GM12878 (cell line): ENCODE measurements around the gene BEGAIN. TPM values are rescaled to one million over a fixed set of nuclear protein-coding genes. Genes with fewer than 3 reads are reported as not detected.

ENCODE experiments used
- ATAC-seq: fragments of 200-7000 bp; cut with Tn5 transposase; 3 replicates; pipeline ENCODE4 v1.9.1; 2020; ENCODE audit warnings: mild to moderate bottlenecking, moderate library complexity
- BruUV-seq: library from RNA; stranded (reverse); fragments of 400-500 nt; replicated peaks from 2 replicates; lab custom pipeline; 2021; lab: Mats Ljungman, UMichigan
- CTCF ChIA-PET: fragments of 300-600 bp; sonication (Branson Sonifier 250); formaldehyde crosslinking; extraction: SDS; loops from one replicate; lab custom pipeline; 2021; ENCODE audit warnings: inconsistent platforms; lab: Yijun Ruan, JAX
- POLR2A ChIA-PET: fragments of 350-600 bp; formaldehyde crosslinking; extraction: SDS; loops from one replicate; lab custom pipeline; 2021; ENCODE audit warnings: inconsistent platforms; lab: Charles Lee
- RAD21 ChIA-PET: fragments of 300-600 bp; sonication (Branson Sonifier 250); formaldehyde crosslinking; loops from one replicate; lab custom pipeline; 2023; ENCODE audit warnings: antibody characterized with exemption; ENCODE audit not compliant: unreplicated experiment; lab: Charles Lee
- SMC1A ChIA-PET: fragments of 300-600 bp; sonication (Branson Sonifier 250); formaldehyde crosslinking; loops from one replicate; lab custom pipeline; 2023; ENCODE audit not compliant: unreplicated experiment, uncharacterized antibody; lab: Charles Lee
- DNase-seq: peaks from one replicate; pipeline ENCODE4 v3.0.0-alpha.2; 2011; ENCODE audit warnings: low read depth, low spot score
- FAIRE-seq: peaks from 3 replicates; lab custom pipeline; 2011; peaks lifted over from hg19 to GRCh38; lab: Jason Lieb, UNC
- H2AFZ ChIP-seq: 2 replicates; pipeline ENCODE4 v1.6.0; 2011; ENCODE audit warnings: low read depth, low read length, control low read depth; ENCODE audit not compliant: control insufficient read depth
- H3K27ac ChIP-seq: 2 replicates; pipeline ENCODE4 v1.5.1; 2011; ENCODE audit warnings: control low read depth; ENCODE audit not compliant: control insufficient read depth, insufficient read depth
- H3K27me3 ChIP-seq, 2 experiments: replicated peaks in 1 of 2; 2 replicates each; pipeline versions ENCODE4 v1.6.0 to v1.6.1; 2011; ENCODE audit warnings: low read length in 1 of 2; ENCODE audit not compliant: control insufficient read depth in 2 of 2, insufficient read depth in 2 of 2
- H3K36me3 ChIP-seq, 2 experiments: 2 replicates each; pipeline ENCODE4 v1.5.1; 2011; ENCODE audit warnings: low read length in 1 of 2; ENCODE audit not compliant: control insufficient read depth in 2 of 2, insufficient read depth in 2 of 2
- H3K4me1 ChIP-seq: 2 replicates; pipeline ENCODE4 v1.6.1; 2011; ENCODE audit warnings: mild to moderate bottlenecking, low read length, moderate library complexity, mixed read lengths; ENCODE audit not compliant: control insufficient read depth, insufficient read depth
- H3K4me2 ChIP-seq: 2 replicates; pipeline ENCODE4 v1.6.0; 2011; ENCODE audit warnings: control low read depth; ENCODE audit not compliant: control insufficient read depth, insufficient read depth
- H3K4me3 ChIP-seq: fragments of 200-600 bp; sonication (generic); 2 replicates; pipeline ENCODE4 v1.5.1; 2016
- H3K79me2 ChIP-seq: 2 replicates; pipeline ENCODE4 v1.6.0; 2011; ENCODE audit warnings: low read length; ENCODE audit not compliant: control insufficient read depth, insufficient read depth
- H3K9ac ChIP-seq: 2 replicates; pipeline ENCODE4 v1.8.0; 2011; ENCODE audit warnings: low read length, control low read depth, mixed read lengths; ENCODE audit not compliant: control insufficient read depth, insufficient read depth
- H3K9me3 ChIP-seq: replicated peaks from 3 replicates; pipeline ENCODE4 v1.5.1; 2011; ENCODE audit warnings: mild to moderate bottlenecking, low read length; ENCODE audit not compliant: control insufficient read depth, insufficient read depth
- H4K20me1 ChIP-seq: 2 replicates; pipeline ENCODE4 v1.6.0; 2011; ENCODE audit not compliant: control insufficient read depth, insufficient read depth
- ATF7 ChIP-seq: fragments of 450-650 bp; IDR thresholded peaks from 2 replicates; pipeline ENCODE4 v1.6.1; 2016; ENCODE audit warnings: low read depth, mild to moderate bottlenecking
- CEBPB ChIP-seq, 2 experiments: fragments of 150-350 bp in 1 of 2; IDR thresholded peaks; 2 replicates each; pipeline ENCODE4 v1.6.1; 2012 to 2014; ENCODE audit warnings: low read depth in 2 of 2, low read length in 2 of 2, borderline replicate concordance in 1 of 2, inconsistent platforms in 1 of 2
- HDGF ChIP-seq: fragments of 450-650 bp; IDR thresholded peaks from 2 replicates; pipeline ENCODE4 v1.6.1; 2016; ENCODE audit warnings: antibody characterized with exemption
- IKZF2 ChIP-seq, 2 experiments: fragments of 450-650 bp; IDR thresholded peaks; 2 replicates each; pipeline ENCODE4 v1.6.1; 2017; ENCODE audit warnings: mild to moderate bottlenecking in 2 of 2, moderate library complexity in 2 of 2
- RCOR1 ChIP-seq: conservative IDR thresholded peaks from 2 replicates; pipeline ENCODE4 v1.6.1; 2012; ENCODE audit warnings: low read depth, low read length, improper control_type of control experiment
- TARDBP ChIP-seq: IDR thresholded peaks from 2 replicates; pipeline ENCODE4 v1.6.1; 2016; ENCODE audit warnings: borderline replicate concordance
- ZBTB40 ChIP-seq: fragments of 450-650 bp; IDR thresholded peaks from 2 replicates; pipeline ENCODE4 v1.6.1; 2016; ENCODE audit warnings: mild to moderate bottlenecking, moderate library complexity, borderline replicate concordance
- ZNF592 ChIP-seq: fragments of 450-650 bp; IDR thresholded peaks from 2 replicates; pipeline ENCODE4 v1.6.1; 2017; ENCODE audit warnings: mild to moderate bottlenecking, moderate library complexity
- WGBS: methylation state at CpG from one replicate; pipeline ENCODE4 v1.1.6; 2016; ENCODE audit warnings: low lambda C conversion rate; ENCODE audit not compliant: insufficient replicate concordance, insufficient coverage; ENCODE audit errors: missing lambda C conversion rate; 5-methylcytosine and 5-hydroxymethylcytosine counted together
- in situ Hi-C: fragments of 300-500 bp; cut with MboI; formaldehyde crosslinking; loops from 9 replicates; pipeline ENCODE4 v1.14.3; 2018; ENCODE audit warnings: mixed read lengths
- intact Hi-C: fragments of 100-400 bp; cut with micrococcal nuclease; formaldehyde crosslinking; loops from one replicate; pipeline ENCODE4 v1.14.2; 2022; ENCODE audit not compliant: unreplicated experiment
- polyA plus RNA-seq, 11 experiments: library from polyadenylated mRNA; depleted of rRNA in 4 of 11; unstranded in 6 of 11; stranded (reverse) in 5 of 11; fragments of >200 nt; fragmentation: Nextera tagmentation in 4 of 11; fragmentation: Illumina TruSeq in 1 of 11; extraction: Ambion mirVana in 4 of 11; extraction: Trizol in 1 of 11; gene quantifications; 1 replicate in 1 of 11; 2 replicates in 10 of 11; pipeline versions ENCODE4 v1.2.1 to v1.2.3, GENCODE V29; 2011 to 2016; ENCODE audit warnings: inconsistent platforms in 2 of 11, missing spikeins in 2 of 11, low read depth in 1 of 11
- total RNA-seq, 4 experiments: library from RNA; depleted of rRNA in 3 of 4; stranded (reverse); fragments of >200 nt in 3 of 4; fragmentation: Illumina TruSeq in 1 of 4; extraction: Trizol in 1 of 4; gene quantifications; 2 replicates each; pipeline versions ENCODE4 v1.2.1 to v1.2.3, GENCODE V29; 2013 to 2021

BEGAIN gene
- total and polyA plus RNA-seq, 10 of the 15 experiments (the other 5 are each of a cell fraction or from before 2014, with no cell fraction given) = 0.01 to 0.31 (median 0.06) TPM; not detected in 5

- intact Hi-C loops (no loop called here), in situ Hi-C loops (no loop called here)
- BruUV-seq = no TSS peak
- no peaks in the 10 kb centered on the region for H3K79me2 ChIP-seq
- H3K36me3 ChIP-seq = no peaks in the 10 kb centered on the region
- WGBS = 68% methylated on average over 21 of the region's 22 CpGs
- no peaks in the 10 kb centered on the region for H3K9me3 ChIP-seq
- no peak overlapping the region for H3K4me3 ChIP-seq
- ATAC-seq (no peak), FAIRE-seq (no peak), DNase-seq (no peak)
- RAD21 ChIA-PET = no interaction called here
- H4K20me1 ChIP-seq = no peaks in the 10 kb centered on the region
- no peaks in the 10 kb centered on the region for H3K4me1 ChIP-seq
- CTCF ChIA-PET = no interaction called here
- H3K27me3 ChIP-seq = no peaks in the 10 kb centered on the region
- H3K27ac ChIP-seq = no peak overlapping the region
- SMC1A ChIA-PET = no interaction called here
- POLR2A ChIA-PET = no interaction called here
- TF ChIP-seq IKZF2 (IDR thresholded peaks at IDR 0.05) = no peak
- no peak overlapping the region for H2AFZ ChIP-seq
- H3K4me2 ChIP-seq = no peak overlapping the region
- H3K9ac ChIP-seq = no peak overlapping the region
Observed at GRCh38 chr14:100556936-100557505, 30.2 kb downstream of the BEGAIN start.

- ATAC-seq = no peak
- no peaks in the 10 kb centered on the region for H3K9me3 ChIP-seq
- H3K79me2 ChIP-seq = no peaks in the 10 kb centered on the region
- POLR2A ChIA-PET = no interaction called here
- no peaks in the 10 kb centered on the region for H3K4me1 ChIP-seq
- SMC1A ChIA-PET = no interaction called here
- H3K27ac ChIP-seq = no peak overlapping the region
- BruUV-seq = no TSS peak
- intact Hi-C loops = no loop called here
- in situ Hi-C loops = no loop called here
- H3K27me3 ChIP-seq = no peaks in the 10 kb centered on the region
- no peak overlapping the region for H3K9ac ChIP-seq
- CTCF ChIA-PET = no interaction called here
- no peak for FAIRE-seq
- DNase-seq = no peak
- no peak overlapping the region for H2AFZ ChIP-seq
- RAD21 ChIA-PET = interaction anchor here (0.8 kb wide), 1 partner anchor 66 kb away, joined by 3 read pairs; no protein-coding TSS in a partner anchor
- no peak overlapping the region for H3K4me2 ChIP-seq
- H4K20me1 ChIP-seq = no peaks in the 10 kb centered on the region
- 58% methylated on average over 11 of the region's 12 CpGs for WGBS
- H3K36me3 ChIP-seq = no peaks in the 10 kb centered on the region
- no peak overlapping the region for H3K4me3 ChIP-seq
- TF ChIP-seq HDGF (no peak), TARDBP (no peak), RCOR1 (no peak), ATF7 (no peak), ZNF592 (no peak), CEBPB (IDR thresholded peaks at IDR 0.05; ENCODE audit: borderline replicate concordance in 1 of 2, low read depth in 2 of 2, low read length in 2 of 2) (no peak), ZBTB40 (no peak)
Observed at GRCh38 chr14:100556140-100556475, 31.1 kb downstream of the BEGAIN start.
